Stimulated activated naive CD8-positive, alpha-beta T cell treated with anti-CD3 and anti-CD28 coated beads, Interleukin-15, amount 100 ng/mL, for 72 hours (primary cell): ENCODE results near the gene DOCK4.
"Not testable (repeated sequence)": the region's sequence is repeated elsewhere in the genome, so short reads cannot be mapped to it uniquely, and the experiment has no call there.

Experiments used
- ATAC-seq: fragments of 150-1000 bp; cut with Tn5 transposase; 2 replicates; pipeline ENCODE4 v1.10.0; 2021; ENCODE audit warnings: mild to moderate bottlenecking, moderate library complexity
- DNase-seq, 2 donors: peaks; one replicate each; pipeline ENCODE4 v3.0.0; 2021 to 2022
- H3K27ac Mint-ChIP-seq, 2 donors: one replicate each; pipeline ENCODE4 v1.8.0; 2022; ENCODE audit warnings: mild to moderate bottlenecking in 2 of 2, mixed read lengths in 2 of 2, moderate library complexity in 2 of 2
- H3K27me3 Mint-ChIP-seq: one replicate; pipeline ENCODE4 v1.8.0; 2022; ENCODE audit warnings: mixed read lengths
- H3K4me1 Mint-ChIP-seq: one replicate; pipeline ENCODE4 v1.8.0; 2022; ENCODE audit warnings: mild to moderate bottlenecking, mixed read lengths
- H3K4me3 Mint-ChIP-seq, 2 donors: one replicate each; pipeline ENCODE4 v1.8.0; 2022; ENCODE audit warnings: mild to moderate bottlenecking in 2 of 2, mixed read lengths in 2 of 2, moderate library complexity in 1 of 2
- H3K9me3 Mint-ChIP-seq, 2 donors: one replicate each; pipeline ENCODE4 v1.8.0; 2022; ENCODE audit warnings: mixed read lengths in 2 of 2

DOCK4 gene

DNA sequence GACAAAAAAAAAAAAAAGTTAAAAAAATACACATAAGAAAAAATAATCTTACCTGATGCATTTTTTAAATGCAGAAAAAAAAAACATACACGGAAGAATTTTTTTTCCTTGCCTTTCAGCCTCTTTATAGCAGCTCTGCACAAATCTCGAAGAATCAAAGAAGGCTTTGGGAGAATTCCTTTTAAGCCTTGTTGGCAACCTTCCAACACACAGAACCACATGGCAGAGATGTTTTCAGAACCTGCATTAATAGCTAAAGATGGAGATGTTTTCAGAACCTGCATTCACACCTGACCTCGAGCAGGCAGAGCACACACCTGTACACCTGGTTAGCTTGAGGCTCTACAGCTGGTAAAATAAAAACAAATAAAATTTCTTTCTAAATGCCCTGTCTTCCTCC is 65.6 kb downstream of the DOCK4 start:
- Mint-ChIP-seq H3K27ac (no peak overlapping the region), H3K4me3 (no peak overlapping the region), H3K27me3 (no peaks in the 10 kb centered on the region), H3K9me3 (no peaks in the 10 kb centered on the region), H3K4me1 (no peaks in the 10 kb centered on the region)
- no peak for DNase-seq
- ATAC-seq = no peak

DNA sequence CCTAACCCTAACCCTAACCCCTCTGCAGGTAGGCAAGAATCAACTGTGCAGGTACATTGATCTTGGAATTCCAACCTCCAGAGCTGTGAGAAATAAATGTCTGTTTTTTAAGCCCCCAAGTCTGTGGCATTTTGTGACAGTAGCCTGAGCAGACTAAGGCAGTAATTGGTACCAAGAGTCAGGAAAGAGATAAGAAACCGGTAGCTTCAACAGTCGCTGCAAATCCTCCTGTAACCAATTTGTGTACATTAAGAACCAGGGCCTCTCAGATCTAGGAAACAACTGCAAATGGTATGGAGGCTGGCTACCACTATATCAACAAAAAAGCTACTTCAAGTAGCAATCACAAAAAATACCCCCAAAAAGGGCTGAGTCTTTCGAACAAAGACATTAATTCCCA is 67.3 kb downstream of the DOCK4 start:
- DNase-seq (no peak), ATAC-seq (no peak)
- no peaks in the 10 kb centered on the region for H3K4me1 Mint-ChIP-seq
- no peaks in the 10 kb centered on the region for H3K27me3 Mint-ChIP-seq
- H3K27ac Mint-ChIP-seq = no peak overlapping the region
- no peak overlapping the region for H3K4me3 Mint-ChIP-seq
- H3K9me3 Mint-ChIP-seq = no peaks in the 10 kb centered on the region

DNA sequence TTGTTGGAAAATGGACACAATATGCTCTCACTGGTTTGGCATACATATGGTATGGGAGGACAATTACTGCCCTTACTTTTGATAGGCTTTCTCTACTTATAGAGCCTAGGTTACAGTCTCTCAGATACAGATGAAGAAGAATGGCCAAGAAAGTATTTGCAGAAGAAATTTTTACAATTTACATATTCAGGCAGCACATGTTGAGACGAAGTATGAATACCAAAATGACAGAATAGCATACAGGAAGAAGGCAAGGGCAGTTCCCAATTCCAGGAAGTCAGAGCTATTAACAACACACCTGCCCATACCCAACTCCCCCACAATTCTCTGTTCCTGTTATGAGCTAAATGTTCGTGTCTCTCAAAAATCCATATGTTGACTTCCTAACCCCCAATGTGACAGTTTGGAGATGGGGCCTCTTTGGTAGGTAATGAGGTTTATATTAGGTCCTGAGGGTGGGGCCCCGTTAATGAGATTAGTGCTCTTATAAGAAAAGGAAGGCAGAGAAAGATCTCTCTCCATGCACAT is 67.8 kb downstream of the DOCK4 start:
- Mint-ChIP-seq H3K4me3 (no peak overlapping the region), H3K9me3 (no peaks in the 10 kb centered on the region), H3K27ac (no peak overlapping the region), H3K27me3 (no peaks in the 10 kb centered on the region), H3K4me1 (no peaks in the 10 kb centered on the region)
- DNase-seq (no peak), ATAC-seq (peak; percentile 48)

DNA sequence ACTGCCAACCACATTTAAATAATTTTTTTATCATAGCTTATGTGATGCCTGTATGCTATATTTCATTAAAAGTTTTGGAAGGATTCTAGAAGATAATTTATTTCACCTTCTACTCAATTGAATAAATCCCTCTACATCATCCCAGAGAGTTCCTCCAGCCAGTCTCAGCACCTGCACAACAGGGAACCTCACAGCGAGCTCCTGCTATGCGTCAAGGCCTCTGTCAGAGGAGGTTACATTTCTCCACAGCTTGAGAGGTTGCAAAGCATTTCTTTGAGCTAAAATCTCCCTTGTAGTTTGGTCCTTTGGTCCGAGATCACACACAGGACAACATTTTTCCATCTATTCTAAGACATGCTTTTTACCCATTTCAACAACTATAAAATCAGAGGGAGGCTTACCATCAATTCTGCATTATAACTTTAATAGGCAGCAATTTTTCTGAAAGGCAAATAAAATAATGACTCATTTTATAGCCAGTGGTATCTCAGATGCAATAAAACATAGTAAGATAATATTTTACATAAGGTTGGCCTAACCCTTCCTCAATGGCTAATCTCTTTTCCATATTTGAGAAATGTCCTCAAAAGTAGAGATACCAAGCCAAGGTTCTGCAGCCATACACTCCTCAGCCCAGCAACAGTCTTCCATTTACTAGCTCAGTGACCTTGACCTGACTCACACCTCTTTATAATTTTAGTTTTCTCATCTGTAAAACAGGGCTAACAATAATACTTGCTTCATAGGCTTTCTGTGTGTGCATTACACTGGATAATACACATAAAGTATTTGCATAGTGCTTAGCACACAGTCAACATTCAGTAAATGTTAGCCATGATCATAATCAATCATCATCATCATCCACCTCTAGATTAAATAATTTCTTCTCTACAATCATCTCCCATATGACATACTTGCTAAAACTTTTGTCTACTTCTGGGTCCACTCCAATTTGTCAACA is 68.8 kb downstream of the DOCK4 start:
- Mint-ChIP-seq H3K4me1 (no peaks in the 10 kb centered on the region), H3K27ac (no peak overlapping the region), H3K9me3 (no peaks in the 10 kb centered on the region), H3K4me3 (no peak overlapping the region), H3K27me3 (no peaks in the 10 kb centered on the region)
- no peak for DNase-seq
- ATAC-seq = no peak

DNA sequence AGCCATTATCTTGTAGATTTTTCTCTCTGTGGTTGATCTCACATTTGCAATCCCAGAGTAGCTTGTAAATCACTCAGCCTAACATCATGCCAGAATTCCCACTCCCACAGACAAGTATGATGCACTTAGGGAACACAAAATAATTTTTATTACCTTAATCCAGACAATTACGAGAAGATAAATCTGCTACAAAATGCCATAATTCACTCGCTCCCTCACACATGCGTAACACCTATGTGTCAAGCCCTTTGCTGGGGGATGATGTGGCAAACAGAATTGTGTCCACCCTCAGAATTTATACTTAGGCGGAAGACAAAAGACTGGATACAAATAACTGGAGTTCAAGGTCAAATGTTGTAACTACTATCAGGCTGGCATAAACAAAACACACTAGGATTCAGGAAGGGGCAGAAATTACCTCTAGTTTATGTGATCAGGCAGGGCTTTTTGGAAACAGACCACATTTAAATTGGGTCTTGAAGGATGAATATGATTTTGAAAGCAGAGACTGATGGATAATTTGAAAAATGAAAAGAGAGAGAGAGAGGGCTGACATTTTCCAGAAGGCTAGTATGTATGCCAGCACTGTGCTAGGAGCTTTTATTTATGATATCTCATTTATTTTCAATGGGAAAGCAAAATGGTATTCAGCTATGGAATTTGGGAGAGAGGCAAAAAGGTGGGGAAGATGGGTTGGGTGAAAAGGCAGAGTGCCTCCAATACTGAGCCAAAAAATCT is 69.8 kb downstream of the DOCK4 start:
- no peak for ATAC-seq
- Mint-ChIP-seq H3K9me3 (no peaks in the 10 kb centered on the region), H3K27ac (no peak overlapping the region), H3K4me3 (no peak overlapping the region), H3K27me3 (no peaks in the 10 kb centered on the region), H3K4me1 (no peaks in the 10 kb centered on the region)
- no peak for DNase-seq

DNA sequence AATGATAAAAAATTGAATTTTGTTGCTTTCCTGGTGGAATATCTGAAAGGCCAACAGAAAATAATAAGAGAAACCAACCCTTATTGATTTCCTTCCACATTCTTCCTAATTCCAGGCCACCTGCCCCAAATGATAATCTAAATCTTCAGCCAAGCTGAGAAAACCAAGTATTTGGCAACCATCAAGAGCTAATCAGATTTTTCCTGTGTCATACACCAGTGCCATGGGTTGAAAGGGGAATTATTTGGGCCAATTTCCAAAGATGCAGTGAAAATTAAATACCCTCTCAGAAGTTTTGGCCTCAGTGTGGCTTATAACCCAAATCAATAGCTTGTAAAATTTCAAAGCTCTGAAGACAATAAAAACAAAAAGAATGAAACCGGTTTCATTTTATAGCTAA is 70.4 kb downstream of the DOCK4 start:
- Mint-ChIP-seq H3K27me3 (no peaks in the 10 kb centered on the region), H3K27ac (no peak overlapping the region), H3K9me3 (no peaks in the 10 kb centered on the region), H3K4me3 (no peak overlapping the region), H3K4me1 (no peaks in the 10 kb centered on the region)
- no peak for ATAC-seq
- DNase-seq = no peak

DNA sequence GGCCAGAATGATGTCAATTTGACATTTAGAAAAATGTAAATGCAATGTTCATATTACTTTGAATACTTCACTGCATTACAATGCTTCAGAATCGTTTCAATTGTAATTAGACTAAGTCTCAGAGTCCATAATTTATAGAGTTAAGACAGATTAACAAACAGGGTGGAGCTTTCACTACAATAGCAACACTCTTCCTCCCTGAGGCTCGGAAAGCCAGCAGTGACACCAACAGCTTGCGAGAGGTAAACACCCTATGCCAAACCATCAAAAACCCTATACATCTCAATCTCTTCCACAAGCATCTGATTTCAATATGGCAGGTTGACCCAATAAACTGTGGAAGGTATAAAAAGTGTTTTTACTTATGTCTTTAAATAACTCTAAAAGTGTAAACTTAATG is 72.2 kb downstream of the DOCK4 start:
- DNase-seq = no peak
- ATAC-seq = no peak
- no peaks in the 10 kb centered on the region for H3K27me3 Mint-ChIP-seq
- no peaks in the 10 kb centered on the region for H3K4me1 Mint-ChIP-seq
- H3K9me3 Mint-ChIP-seq = no peaks in the 10 kb centered on the region
- no peak overlapping the region for H3K27ac Mint-ChIP-seq
- H3K4me3 Mint-ChIP-seq = no peak overlapping the region

DNA sequence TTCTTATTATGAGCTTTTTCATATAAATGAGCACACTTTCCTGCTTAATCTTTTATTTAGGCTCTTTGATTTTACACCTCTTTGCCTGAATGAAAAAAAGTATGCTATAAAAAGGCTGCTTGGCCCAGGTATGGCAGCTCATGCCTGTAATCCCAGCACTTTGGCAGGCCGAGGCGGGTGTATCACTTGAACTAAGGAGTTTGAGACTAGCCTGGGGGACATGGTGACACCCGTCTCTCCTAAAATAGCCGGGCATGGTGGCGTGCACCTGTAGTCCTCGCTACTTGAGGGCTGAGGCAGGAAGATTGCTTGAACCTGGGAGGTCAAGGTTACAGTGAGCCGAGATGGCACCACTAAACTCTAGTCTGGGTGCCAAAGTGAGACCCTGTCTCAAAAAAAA is 72.9 kb downstream of the DOCK4 start:
- no peak for ATAC-seq
- no peak overlapping the region for H3K27ac Mint-ChIP-seq
- no peaks in the 10 kb centered on the region for H3K4me1 Mint-ChIP-seq
- no peaks in the 10 kb centered on the region for H3K27me3 Mint-ChIP-seq
- H3K4me3 Mint-ChIP-seq = no peak overlapping the region
- H3K9me3 Mint-ChIP-seq = no peaks in the 10 kb centered on the region
- no peak for DNase-seq

DNA sequence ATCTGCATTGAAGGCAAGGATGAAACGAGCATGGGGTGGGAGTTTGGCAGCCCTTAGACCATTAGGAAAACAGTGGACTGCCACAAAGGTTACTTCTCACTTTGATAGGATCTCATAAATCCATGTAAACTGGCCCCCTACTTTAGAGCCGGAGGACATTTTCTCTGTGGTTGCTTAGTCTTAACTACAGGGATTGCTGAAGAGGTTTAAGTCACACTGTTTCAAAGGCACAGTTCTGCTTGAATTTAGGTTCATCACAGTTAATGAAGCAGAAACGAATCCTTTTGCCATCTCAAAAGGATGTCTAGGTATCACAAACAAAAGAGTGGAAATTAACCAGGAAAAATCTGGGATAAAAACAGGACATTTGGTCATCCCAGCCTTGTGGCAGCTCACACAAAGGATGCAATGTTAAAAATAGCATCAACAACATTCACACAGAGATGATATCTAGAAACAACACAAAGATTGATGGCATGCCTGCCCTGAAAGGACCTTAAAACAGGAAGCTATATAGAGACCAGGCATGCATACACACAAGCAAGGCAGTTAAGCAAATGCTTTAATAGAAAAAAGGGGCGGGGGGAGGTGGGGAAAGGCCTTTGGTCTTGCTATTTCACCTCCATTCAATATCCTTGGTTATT is 74.0 kb downstream of the DOCK4 start:
- DNase-seq = no peak
- Mint-ChIP-seq H3K27me3 (no peaks in the 10 kb centered on the region), H3K4me1 (no peaks in the 10 kb centered on the region), H3K9me3 (no peaks in the 10 kb centered on the region), H3K4me3 (no peak overlapping the region), H3K27ac (no peak overlapping the region)
- no peak for ATAC-seq

DNA sequence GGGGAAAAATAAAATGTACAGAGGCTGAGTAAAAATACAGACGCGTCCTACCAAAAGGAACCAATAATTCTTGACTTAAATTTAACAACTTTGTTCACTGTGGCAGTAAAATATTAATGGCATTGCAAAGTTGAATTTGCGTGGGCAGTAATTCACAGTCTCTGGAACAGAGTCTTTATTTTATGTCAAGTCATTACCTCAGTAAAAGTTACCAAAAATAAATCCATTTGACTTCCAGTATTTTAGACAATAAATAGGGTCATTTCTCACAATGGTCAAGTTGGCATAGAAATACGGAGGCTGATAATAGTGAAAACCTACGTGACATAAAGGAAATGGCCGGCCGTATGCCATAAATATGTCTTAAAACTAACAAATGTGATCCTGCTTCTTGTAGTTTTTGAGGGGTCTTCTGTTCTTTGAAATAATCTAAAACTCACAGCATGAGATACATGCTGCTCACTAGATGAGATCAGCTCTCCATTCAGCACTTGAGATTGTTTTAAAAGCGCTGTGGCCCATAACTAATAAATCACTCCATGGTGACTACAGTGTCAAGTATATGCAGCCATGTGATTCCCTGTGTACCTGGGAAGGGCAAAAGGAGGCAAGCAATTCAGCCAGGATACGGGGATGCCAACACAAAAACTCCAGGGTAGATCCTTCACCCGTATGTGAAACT is 75.3 kb downstream of the DOCK4 start:
- H3K27me3 Mint-ChIP-seq = no peaks in the 10 kb centered on the region
- no peaks in the 10 kb centered on the region for H3K4me1 Mint-ChIP-seq
- no peak overlapping the region for H3K4me3 Mint-ChIP-seq
- H3K9me3 Mint-ChIP-seq = peaks cover 0 to 4% of the 10 kb centered on the region in 2 donors
- ATAC-seq (no peak), DNase-seq (no peak)
- H3K27ac Mint-ChIP-seq = no peak overlapping the region

DNA sequence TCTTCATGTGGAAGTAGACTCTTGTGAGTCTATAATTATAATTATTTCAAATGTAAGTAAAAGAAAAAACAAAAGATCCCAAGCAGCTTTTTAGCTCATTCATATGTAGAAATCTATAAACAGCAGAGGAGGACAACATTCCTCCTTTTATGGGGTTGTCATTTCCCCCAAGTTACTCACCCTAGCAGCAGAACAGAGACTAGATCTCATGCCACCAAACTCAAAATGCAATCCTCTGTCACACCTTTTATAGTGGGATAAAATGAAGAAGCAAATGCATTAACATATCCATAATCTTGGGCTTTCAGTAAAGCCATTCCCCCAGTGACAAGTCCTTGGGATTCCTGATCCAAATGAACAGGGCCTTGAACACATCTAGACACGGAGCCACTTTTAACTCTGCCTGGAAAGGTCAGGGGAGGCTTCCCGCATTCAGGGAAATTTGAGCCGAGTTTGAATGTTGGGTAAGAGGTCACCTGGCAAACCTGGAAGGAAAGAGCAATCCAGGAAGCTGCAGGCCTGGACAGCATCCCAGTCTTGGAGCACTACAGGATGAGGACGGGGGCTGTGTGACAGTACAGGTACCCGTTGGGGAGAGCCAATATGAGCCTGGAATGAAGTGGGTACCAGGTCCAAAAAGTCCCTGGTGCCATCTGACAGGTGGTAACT is 76.4 kb downstream of the DOCK4 start:
- H3K9me3 Mint-ChIP-seq = peaks cover 0 to 4% of the 10 kb centered on the region in 2 donors
- H3K27me3 Mint-ChIP-seq = no peaks in the 10 kb centered on the region
- H3K27ac Mint-ChIP-seq = no peak overlapping the region
- ATAC-seq = no peak
- no peak for DNase-seq
- no peaks in the 10 kb centered on the region for H3K4me1 Mint-ChIP-seq
- H3K4me3 Mint-ChIP-seq = no peak overlapping the region

DNA sequence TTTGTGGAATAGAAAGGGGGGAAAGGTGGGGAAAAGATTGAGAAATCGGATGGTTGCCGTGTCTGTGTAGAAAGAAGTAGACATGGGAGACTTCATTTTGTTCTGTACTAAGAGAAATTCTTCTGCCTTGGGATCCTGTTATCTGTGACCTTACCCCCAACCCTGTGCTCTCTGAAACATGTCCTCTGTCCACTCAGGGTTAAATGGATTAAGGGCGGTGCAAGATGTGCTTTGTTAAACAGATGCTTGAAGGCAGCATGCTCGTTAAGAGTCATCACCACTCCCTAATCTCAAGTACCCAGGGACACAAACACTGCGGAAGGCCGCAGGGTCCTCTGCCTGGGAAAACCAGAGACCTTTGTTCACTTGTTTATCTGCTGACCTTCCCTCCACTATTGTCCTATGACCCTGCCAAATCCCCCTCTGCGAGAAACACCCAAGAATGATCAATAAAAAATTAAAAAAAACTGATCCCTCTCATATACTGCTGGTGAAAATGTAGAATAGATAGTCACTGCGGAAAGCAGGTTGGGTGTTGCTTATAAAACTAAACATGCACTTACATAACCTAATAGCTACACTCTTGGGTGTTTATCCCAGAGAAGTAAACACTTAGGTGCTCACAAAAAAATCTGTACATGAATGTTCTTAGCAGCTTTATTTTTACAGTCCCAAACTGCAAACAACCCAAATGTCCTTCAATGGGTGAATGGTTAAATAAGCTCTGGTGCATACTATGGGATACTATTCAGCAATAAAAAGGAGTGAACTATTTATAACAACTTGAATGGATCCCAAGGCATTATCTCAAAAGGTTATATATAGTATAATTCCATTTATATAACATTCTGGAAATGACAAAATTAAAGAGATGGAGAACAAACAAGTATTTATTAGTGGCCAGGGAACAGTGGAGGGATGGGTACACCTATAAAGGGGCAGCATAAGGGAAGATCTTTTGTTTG is 77.5 kb downstream of the DOCK4 start:
- ATAC-seq, DNase-seq, H3K27ac Mint-ChIP-seq: not testable (repeated sequence)

DNA sequence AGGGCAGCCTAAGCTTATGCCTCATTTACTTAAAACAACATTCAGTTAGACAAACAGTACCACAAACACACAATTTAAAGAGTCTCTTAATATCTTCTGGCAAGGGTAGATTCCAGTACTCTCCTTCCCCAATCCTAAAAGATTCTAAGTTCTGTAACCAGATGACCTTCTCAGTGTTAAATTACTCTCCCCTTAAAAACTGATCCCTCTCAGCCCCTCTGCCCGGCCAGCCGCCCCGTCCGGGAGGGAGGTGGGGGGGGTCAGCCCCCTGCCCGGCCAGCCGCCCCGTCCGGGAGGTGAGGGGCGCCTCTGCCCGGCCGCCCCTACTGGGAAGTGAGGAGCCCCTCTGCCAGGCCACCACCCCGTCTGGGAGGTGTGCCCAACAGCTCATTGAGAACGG is 78.2 kb downstream of the DOCK4 start:
- H3K4me1 Mint-ChIP-seq, H3K27ac Mint-ChIP-seq, H3K4me3 Mint-ChIP-seq, DNase-seq, H3K9me3 Mint-ChIP-seq, ATAC-seq, H3K27me3 Mint-ChIP-seq: not testable (repeated sequence)

More for the DNA sequence above, 77.5 kb downstream of the DOCK4 start:
- H3K27me3 Mint-ChIP-seq, H3K4me3 Mint-ChIP-seq, H3K9me3 Mint-ChIP-seq, H3K4me1 Mint-ChIP-seq: not testable (repeated sequence)

DNA sequence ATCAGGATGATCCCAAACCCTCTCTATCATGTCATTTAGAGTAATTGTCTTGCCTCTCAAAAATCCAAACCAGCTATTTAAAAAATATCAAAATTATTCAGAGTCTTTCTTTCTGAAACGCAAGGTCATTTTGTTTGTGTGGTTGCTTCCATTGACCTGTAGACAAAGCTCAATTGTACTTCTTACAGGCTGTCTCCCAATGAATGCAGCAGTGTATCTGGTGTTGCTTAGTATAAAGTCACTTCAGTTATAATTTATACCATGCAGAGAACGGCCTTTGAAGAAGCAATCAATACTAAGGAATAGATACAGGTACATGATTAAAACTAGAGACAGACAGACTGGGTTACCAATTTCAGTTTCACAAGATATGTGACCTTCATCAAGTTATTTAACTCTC is 80.9 kb downstream of the DOCK4 start:
- Mint-ChIP-seq H3K4me1 (peaks cover 6% of the 10 kb centered on the region), H3K9me3 (peaks cover 0 to 4% of the 10 kb centered on the region in 2 donors), H3K4me3 (no peak overlapping the region), H3K27ac (no peak overlapping the region), H3K27me3 (no peaks in the 10 kb centered on the region)
- DNase-seq (no peak), ATAC-seq (no peak)
